H9 (cell line): ENCODE data around the gene RHOD. TPM values are rescaled to one million over a fixed set of nuclear protein-coding genes. Genes with fewer than 3 reads are reported as not detected.
A peak's percentile ranks its signal among the peaks of the same experiment; 100 is the strongest.

Experiments
- DNase-seq: peaks from one replicate; pipeline ENCODE4 v3.0.0-alpha.2; 2017
- H2AFZ ChIP-seq: one replicate; pipeline ENCODE4 v1.6.1; 2013; ENCODE audit warnings: mild to moderate bottlenecking, low read length, control low read depth, moderate library complexity
- H2AK5ac ChIP-seq: 2 replicates; pipeline ENCODE4 v1.6.1; 2013; ENCODE audit warnings: low read length, control low read depth, mixed read lengths; ENCODE audit not compliant: insufficient read length
- H2BK120ac ChIP-seq: one replicate; pipeline ENCODE4 v1.6.1; 2013; ENCODE audit warnings: low read depth, mild to moderate bottlenecking, low read length, control low read depth, inconsistent platforms; ENCODE audit not compliant: poor library complexity, severe bottlenecking
- H2BK12ac ChIP-seq: 2 replicates; pipeline ENCODE4 v1.6.1; 2013; ENCODE audit warnings: low read length, control low read depth, mixed read lengths, low read depth; ENCODE audit not compliant: insufficient read length
- H2BK15ac ChIP-seq: 2 replicates; pipeline ENCODE4 v1.6.1; 2013; ENCODE audit warnings: low read depth, low read length, control low read depth
- H2BK20ac ChIP-seq: one replicate; pipeline ENCODE4 v1.6.1; 2013; ENCODE audit warnings: low read depth, mild to moderate bottlenecking, low read length, control low read depth, inconsistent platforms; ENCODE audit not compliant: poor library complexity, severe bottlenecking
- H2BK5ac ChIP-seq: 2 replicates; pipeline ENCODE4 v1.6.1; 2013; ENCODE audit warnings: low read length, control low read depth, mixed read lengths; ENCODE audit not compliant: insufficient read length
- H3K14ac ChIP-seq: 2 replicates; pipeline ENCODE4 v1.6.1; 2013; ENCODE audit warnings: low read length, control low read depth; ENCODE audit not compliant: insufficient read depth
- H3K18ac ChIP-seq: 2 replicates; pipeline ENCODE4 v1.6.1; 2013; ENCODE audit warnings: low read depth, mild to moderate bottlenecking, mixed read lengths, low read length, control low read depth; ENCODE audit not compliant: insufficient read length
- H3K23ac ChIP-seq: 2 replicates; pipeline ENCODE4 v1.6.1; 2013; ENCODE audit warnings: low read length, control low read depth, mixed read lengths, low read depth; ENCODE audit not compliant: insufficient read length
- H3K23me2 ChIP-seq: 2 replicates; pipeline ENCODE4 v1.6.1; 2013; ENCODE audit warnings: low read depth, mild to moderate bottlenecking, mixed read lengths, low read length, control low read depth; ENCODE audit not compliant: insufficient read length, poor library complexity, severe bottlenecking
- H3K27ac ChIP-seq: 2 replicates; pipeline ENCODE4 v1.5.1; 2013; ENCODE audit warnings: low read length, control low read depth, mixed read lengths, low read depth; ENCODE audit not compliant: insufficient read length
- H3K27me3 ChIP-seq: 2 replicates; pipeline ENCODE4 v1.6.1; 2013; ENCODE audit warnings: low read length, control low read depth, inconsistent platforms; ENCODE audit not compliant: insufficient read depth
- H3K4ac ChIP-seq: 2 replicates; pipeline ENCODE4 v1.6.1; 2013; ENCODE audit warnings: low read depth, mild to moderate bottlenecking, control low read depth, inconsistent platforms, low read length, moderate library complexity
- H3K4me1 ChIP-seq: 2 replicates; pipeline ENCODE4 v1.6.1; 2013; ENCODE audit warnings: low read length, control low read depth, inconsistent platforms; ENCODE audit not compliant: insufficient read depth
- H3K4me2 ChIP-seq: 2 replicates; pipeline ENCODE4 v1.6.1; 2013; ENCODE audit warnings: low read length, control low read depth, mixed read lengths; ENCODE audit not compliant: insufficient read length, insufficient read depth
- H3K56ac ChIP-seq: 2 replicates; pipeline ENCODE4 v1.6.1; 2013; ENCODE audit warnings: low read depth, mild to moderate bottlenecking, mixed read lengths, low read length, control low read depth; ENCODE audit not compliant: insufficient read length
- H3K79me1 ChIP-seq: 2 replicates; pipeline ENCODE4 v1.6.1; 2013; ENCODE audit warnings: low read depth, mild to moderate bottlenecking, moderate library complexity, low read length, control low read depth, inconsistent platforms; ENCODE audit not compliant: insufficient read depth, poor library complexity, severe bottlenecking
- H3K79me2 ChIP-seq: 2 replicates; pipeline ENCODE4 v1.6.1; 2013; ENCODE audit warnings: low read length, control low read depth, inconsistent platforms; ENCODE audit not compliant: insufficient read depth
- H3K9ac ChIP-seq: 2 replicates; pipeline ENCODE4 v1.6.1; 2013; ENCODE audit warnings: low read length, control low read depth, mixed read lengths; ENCODE audit not compliant: insufficient read length; ENCODE audit errors: extremely low read depth
- H3K9me3 ChIP-seq: one replicate; pipeline ENCODE4 v1.6.1; 2013; ENCODE audit warnings: low read depth, low read length, inconsistent platforms; ENCODE audit not compliant: control insufficient read depth
- H3T11ph ChIP-seq: one replicate; pipeline ENCODE4 v1.6.1; 2013; ENCODE audit warnings: mild to moderate bottlenecking, low read length, control low read depth, inconsistent platforms
- H4K20me1 ChIP-seq: one replicate; pipeline ENCODE4 v1.6.1; 2013; ENCODE audit not compliant: control insufficient read depth, insufficient read length, insufficient read depth
- H4K5ac ChIP-seq: 2 replicates; pipeline ENCODE4 v1.6.1; 2013; ENCODE audit warnings: low read depth, mild to moderate bottlenecking, mixed read lengths, low read length, control low read depth; ENCODE audit not compliant: insufficient read length
- H4K8ac ChIP-seq: replicated peaks from 2 replicates; pipeline ENCODE4 v1.6.1; 2013; ENCODE audit warnings: low read length, control low read depth, mixed read lengths, low read depth; ENCODE audit not compliant: insufficient read length
- H4K91ac ChIP-seq: 2 replicates; pipeline ENCODE4 v1.6.1; 2013; ENCODE audit warnings: low read depth, mild to moderate bottlenecking, moderate library complexity, mixed read lengths, low read length, control low read depth; ENCODE audit not compliant: insufficient read length
- H3K27ac Mint-ChIP-seq, 3 experiments: 2 replicates in 2 of 3; 3 replicates in 1 of 3; pipeline ENCODE4 v1.8.0; 2020 to 2021; ENCODE audit warnings: mixed read lengths in 3 of 3, mild to moderate bottlenecking in 1 of 3, moderate library complexity in 1 of 3
- H3K27me3 Mint-ChIP-seq: 2 replicates; pipeline ENCODE4 v1.8.0; 2021; ENCODE audit warnings: low read depth, mild to moderate bottlenecking, moderate library complexity, mixed read lengths
- H3K36me3 Mint-ChIP-seq, 3 experiments: 2 replicates in 2 of 3; 3 replicates in 1 of 3; pipeline ENCODE4 v1.8.0; 2020 to 2021; ENCODE audit warnings: low read depth in 3 of 3, mixed read lengths in 3 of 3; ENCODE audit not compliant: insufficient read depth in 1 of 3
- H3K4me1 Mint-ChIP-seq, 2 experiments: 2 replicates each; pipeline ENCODE4 v1.8.0; 2020; ENCODE audit warnings: mixed read lengths in 2 of 2
- H3K4me3 Mint-ChIP-seq, 2 experiments: 2 replicates in 1 of 2; 3 replicates in 1 of 2; pipeline ENCODE4 v1.8.0; 2020 to 2021; ENCODE audit warnings: mild to moderate bottlenecking in 2 of 2, mixed read lengths in 2 of 2, moderate library complexity in 1 of 2
- H3K9me3 Mint-ChIP-seq, 2 experiments: 2 replicates in 1 of 2; 3 replicates in 1 of 2; pipeline ENCODE4 v1.8.0; 2020; ENCODE audit warnings: mild to moderate bottlenecking in 2 of 2, mixed read lengths in 2 of 2, moderate library complexity in 1 of 2
- CTCF ChIP-seq: fragments of 200-600 bp; sonication (generic); conservative IDR thresholded peaks from 3 replicates; pipeline ENCODE4 v1.8.0; 2021; ENCODE audit warnings: antibody characterized with exemption, mild to moderate bottlenecking
- WGBS: extraction: QIAGEN DNeasy Blood & Tissue Kit; methylation state at CpG from one replicate; pipeline ENCODE4 v1.1.7; 2013; ENCODE audit warnings: missing lambda C conversion rate, low lambda C conversion rate, mixed read lengths; ENCODE audit not compliant: insufficient read length; ENCODE audit errors: extremely low coverage; 5-methylcytosine and 5-hydroxymethylcytosine counted together
- total RNA-seq: library from RNA; stranded (reverse); gene quantifications from 2 replicates; pipeline ENCODE4 v1.2.1, GENCODE V29; 2021

The RHOD gene
- total RNA-seq, 1 experiment from 2014 or later, result 14.8 TPM

GRCh38 chr11:67022961-67023956 lies 33.4 kb upstream of the RHOD start, which contains the start of gene SYT12:
TSS of gene SYT12 (plus strand) at chr11:67023134. CDS start at chr11:67030145, 7,011 bp downstream.
- H3K27me3 ChIP-seq, result peaks cover 22% of the 10 kb centered on the region
- no peak within 1 kb of the TSS for H3K14ac ChIP-seq
- H2AFZ ChIP-seq, result no peak within 1 kb of the TSS
- H3K9me3 Mint-ChIP-seq, result peaks cover 0 to 8% of the 10 kb centered on the region in 2 experiments; a peak in 2 of 5 replicates
- H2BK5ac ChIP-seq, result no peak within 1 kb of the TSS
- H2BK20ac ChIP-seq, result no peak within 1 kb of the TSS
- H3K79me2 ChIP-seq, result no peaks in the 10 kb centered on the region
- H3K4me3 Mint-ChIP-seq, result peak within 1 kb of the TSS; percentile 71 to 82
- WGBS, result no CpG with 5 or more reads among the region's 118 CpGs
- H3K4me2 ChIP-seq, result peak within 1 kb of the TSS; percentile 35
- no peak within 1 kb of the TSS for H2BK120ac ChIP-seq
- H2AK5ac ChIP-seq, result no peak within 1 kb of the TSS
- H3K4ac ChIP-seq, result no peak within 1 kb of the TSS
- no peak within 1 kb of the TSS for H3K23ac ChIP-seq
- peaks cover 12 to 18% of the 10 kb centered on the region in 2 experiments for H3K4me1 Mint-ChIP-seq
- no peaks in the 10 kb centered on the region for H3K79me1 ChIP-seq
- H3K23me2 ChIP-seq, result peaks cover 8% of the 10 kb centered on the region
- no peak for DNase-seq
- TF ChIP-seq CTCF, result no peak
- no peak within 1 kb of the TSS; a peak in 1 of 7 replicates for H3K27ac Mint-ChIP-seq
- no peaks in the 10 kb centered on the region for H3K9me3 ChIP-seq
- H4K20me1 ChIP-seq, result no peaks in the 10 kb centered on the region
- no peak within 1 kb of the TSS for H4K8ac ChIP-seq
- H3K27ac ChIP-seq, result no peak within 1 kb of the TSS
- H2BK15ac ChIP-seq, result no peak within 1 kb of the TSS
- H3K4me1 ChIP-seq, result no peaks in the 10 kb centered on the region; the same call in 1 of the 2 replicates
- no peak within 1 kb of the TSS for H3T11ph ChIP-seq
- peaks cover 0 to 6% (median 0%) of the 10 kb centered on the region in 3 experiments; a peak in 3 of 7 replicates for H3K36me3 Mint-ChIP-seq
- H3K18ac ChIP-seq, result no peak within 1 kb of the TSS
- H4K5ac ChIP-seq, result no peak within 1 kb of the TSS
- no peak within 1 kb of the TSS for H4K91ac ChIP-seq
- H2BK12ac ChIP-seq, result no peak within 1 kb of the TSS
- H3K27me3 Mint-ChIP-seq, result peaks cover 47% of the 10 kb centered on the region
- no peak within 1 kb of the TSS for H3K9ac ChIP-seq
- H3K56ac ChIP-seq, result no peak within 1 kb of the TSS
